OCI-LY7 (cell line): Measurements from ENCODE around the gene MGMT. TPM values are rescaled to one million over a fixed set of nuclear protein-coding genes. Genes with fewer than 3 reads are reported as not detected.

Experiments
- BruUV-seq: library from RNA; stranded (reverse); fragments of 400-500 nt; replicated peaks from 2 replicates; lab custom pipeline; 2021; lab: Mats Ljungman, UMichigan
- CTCF ChIA-PET: fragments of 300-600 bp; sonication (Branson Sonifier 250); formaldehyde crosslinking; loops from one replicate; lab custom pipeline; 2022; ENCODE audit warnings: antibody characterized with exemption; ENCODE audit not compliant: unreplicated experiment; lab: Charles Lee
- POLR2A ChIA-PET: fragments of 300-600 bp; sonication (Branson Sonifier 250); formaldehyde crosslinking; loops from one replicate; lab custom pipeline; 2022; ENCODE audit warnings: antibody characterized with exemption; lab: Charles Lee
- DNase-seq: peaks from one replicate; pipeline ENCODE4 v3.0.0-alpha.2; 2015; ENCODE audit warnings: low spot score
- H2AFZ ChIP-seq: fragments of 200-600 bp; sonication (generic), shearing (Covaris generic); 2 replicates; pipeline ENCODE4 v1.6.1; 2014; ENCODE audit warnings: mild to moderate bottlenecking, antibody characterized with exemption, low read length, moderate library complexity
- H3K27ac ChIP-seq: fragments of 200-600 bp; sonication (generic); 2 replicates; pipeline ENCODE4 v1.5.1; 2014; ENCODE audit warnings: mixed run types, low read depth, mild to moderate bottlenecking, moderate library complexity, low read length, inconsistent platforms; ENCODE audit not compliant: poor library complexity, severe bottlenecking
- H3K36me3 ChIP-seq: fragments of 200-600 bp; sonication (generic); 2 replicates; pipeline ENCODE4 v1.6.1; 2014; ENCODE audit warnings: mild to moderate bottlenecking, antibody characterized with exemption, low read length, moderate library complexity, mixed read lengths; ENCODE audit not compliant: insufficient read depth
- H3K4me1 ChIP-seq: fragments of 200-600 bp; sonication (generic); 2 replicates; pipeline ENCODE4 v1.5.1; 2014; ENCODE audit warnings: mild to moderate bottlenecking, low read length; ENCODE audit not compliant: insufficient read depth, poor library complexity, severe bottlenecking
- H3K4me2 ChIP-seq: fragments of 200-600 bp; sonication (generic); 2 replicates; pipeline ENCODE4 v1.6.1; 2014; ENCODE audit warnings: mild to moderate bottlenecking, low read length
- H3K4me3 ChIP-seq: fragments of 200-600 bp; sonication (generic); 2 replicates; pipeline ENCODE4 v1.5.1; 2014; ENCODE audit warnings: mild to moderate bottlenecking, low read depth, low read length; ENCODE audit not compliant: poor library complexity, severe bottlenecking
- H3K79me2 ChIP-seq: fragments of 200-600 bp; sonication (generic); 2 replicates; pipeline ENCODE4 v1.6.1; 2016; ENCODE audit warnings: low read depth, mild to moderate bottlenecking, low read length, moderate library complexity, mixed read lengths; ENCODE audit not compliant: insufficient read depth
- H3K9me2 ChIP-seq: fragments of 200-600 bp; sonication (generic); 2 replicates; pipeline ENCODE4 v1.6.1; 2016; ENCODE audit warnings: mild to moderate bottlenecking, low read length, mixed read lengths; ENCODE audit not compliant: insufficient read depth
- H3K9me3 ChIP-seq: fragments of 200-600 bp; sonication (generic); 2 replicates; pipeline ENCODE4 v1.6.1; 2014; ENCODE audit warnings: mild to moderate bottlenecking, mixed run types, low read length, mixed read lengths
- H4K20me1 ChIP-seq: fragments of 200-600 bp; sonication (generic); 2 replicates; pipeline ENCODE4 v1.6.1; 2014; ENCODE audit warnings: mild to moderate bottlenecking, antibody characterized with exemption, low read length, moderate library complexity, mixed read lengths; ENCODE audit not compliant: insufficient read depth
- EZH2phosphoT487 ChIP-seq: fragments of 200-600 bp; sonication (generic); IDR thresholded peaks from 2 replicates; pipeline ENCODE4 v1.6.1; 2018; ENCODE audit warnings: low read depth, borderline replicate concordance, mild to moderate bottlenecking, mixed run types, antibody characterized with exemption, low read length, moderate library complexity, mixed read lengths
- intact Hi-C: fragments of 100-400 bp; cut with micrococcal nuclease; formaldehyde crosslinking; loops from one replicate; pipeline ENCODE4 v1.10.0; 2022; ENCODE audit not compliant: unreplicated experiment
- total RNA-seq, 2 experiments: library from RNA; depleted of rRNA in 1 of 2; stranded (reverse); fragments of >200 nt in 1 of 2; shearing (Covaris generic) in 1 of 2; gene quantifications; 2 replicates each; pipeline ENCODE4 v1.2.3, GENCODE V29; 2014 to 2022
- TF ChIP-seq, protein P1 (sequence below): fragments of 200-600 bp; sonication (generic); conservative IDR thresholded peaks from 2 replicates; pipeline ENCODE4 v1.5.1; 2014; ENCODE audit warnings: mild to moderate bottlenecking, antibody characterized with exemption, low read length, moderate library complexity, mixed read lengths

MGMT gene
- total RNA-seq, 2 experiments from 2014 or later: 19.7 to 25.0 TPM

DNA sequence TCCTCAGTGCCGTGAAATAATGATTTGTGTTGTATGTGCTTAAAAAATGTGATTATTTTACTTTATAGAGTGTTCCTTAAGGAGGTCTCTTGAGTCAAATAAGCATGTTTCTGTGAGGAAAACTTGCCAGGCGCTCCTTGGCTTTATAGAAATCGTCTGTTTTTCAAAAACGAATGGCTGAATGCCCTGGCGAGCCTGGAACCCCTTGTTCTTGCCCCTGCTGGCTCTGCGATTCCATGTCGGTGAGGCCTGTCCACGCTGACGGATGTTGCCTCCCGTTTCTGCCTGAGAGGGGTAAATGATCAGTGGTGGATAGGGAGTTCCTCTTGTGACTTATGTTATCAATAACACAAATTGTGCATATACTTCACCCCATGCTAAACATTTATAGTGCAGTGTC, 75.5 kb downstream of the MGMT start:
- H2AFZ ChIP-seq: no peak overlapping the region
- POLR2A ChIA-PET: no interaction called here
- TF ChIP-seq, protein P1, sequence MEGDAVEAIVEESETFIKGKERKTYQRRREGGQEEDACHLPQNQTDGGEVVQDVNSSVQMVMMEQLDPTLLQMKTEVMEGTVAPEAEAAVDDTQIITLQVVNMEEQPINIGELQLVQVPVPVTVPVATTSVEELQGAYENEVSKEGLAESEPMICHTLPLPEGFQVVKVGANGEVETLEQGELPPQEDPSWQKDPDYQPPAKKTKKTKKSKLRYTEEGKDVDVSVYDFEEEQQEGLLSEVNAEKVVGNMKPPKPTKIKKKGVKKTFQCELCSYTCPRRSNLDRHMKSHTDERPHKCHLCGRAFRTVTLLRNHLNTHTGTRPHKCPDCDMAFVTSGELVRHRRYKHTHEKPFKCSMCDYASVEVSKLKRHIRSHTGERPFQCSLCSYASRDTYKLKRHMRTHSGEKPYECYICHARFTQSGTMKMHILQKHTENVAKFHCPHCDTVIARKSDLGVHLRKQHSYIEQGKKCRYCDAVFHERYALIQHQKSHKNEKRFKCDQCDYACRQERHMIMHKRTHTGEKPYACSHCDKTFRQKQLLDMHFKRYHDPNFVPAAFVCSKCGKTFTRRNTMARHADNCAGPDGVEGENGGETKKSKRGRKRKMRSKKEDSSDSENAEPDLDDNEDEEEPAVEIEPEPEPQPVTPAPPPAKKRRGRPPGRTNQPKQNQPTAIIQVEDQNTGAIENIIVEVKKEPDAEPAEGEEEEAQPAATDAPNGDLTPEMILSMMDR: no peak
- no peak for TF ChIP-seq EZH2phosphoT487
- intact Hi-C loops: no loop called here
- no peak overlapping the region for H3K4me3 ChIP-seq
- H3K4me1 ChIP-seq: no peaks in the 10 kb centered on the region
- H3K79me2 ChIP-seq: no peaks in the 10 kb centered on the region
- H3K9me3 ChIP-seq: no peaks in the 10 kb centered on the region
- no peaks in the 10 kb centered on the region for H3K9me2 ChIP-seq
- no TSS peak for BruUV-seq
- H3K4me2 ChIP-seq: no peak overlapping the region
- no peak for DNase-seq
- no peaks in the 10 kb centered on the region for H3K36me3 ChIP-seq
- no peak overlapping the region for H3K27ac ChIP-seq
- H4K20me1 ChIP-seq: no peaks in the 10 kb centered on the region
- CTCF ChIA-PET: no interaction called here

DNA sequence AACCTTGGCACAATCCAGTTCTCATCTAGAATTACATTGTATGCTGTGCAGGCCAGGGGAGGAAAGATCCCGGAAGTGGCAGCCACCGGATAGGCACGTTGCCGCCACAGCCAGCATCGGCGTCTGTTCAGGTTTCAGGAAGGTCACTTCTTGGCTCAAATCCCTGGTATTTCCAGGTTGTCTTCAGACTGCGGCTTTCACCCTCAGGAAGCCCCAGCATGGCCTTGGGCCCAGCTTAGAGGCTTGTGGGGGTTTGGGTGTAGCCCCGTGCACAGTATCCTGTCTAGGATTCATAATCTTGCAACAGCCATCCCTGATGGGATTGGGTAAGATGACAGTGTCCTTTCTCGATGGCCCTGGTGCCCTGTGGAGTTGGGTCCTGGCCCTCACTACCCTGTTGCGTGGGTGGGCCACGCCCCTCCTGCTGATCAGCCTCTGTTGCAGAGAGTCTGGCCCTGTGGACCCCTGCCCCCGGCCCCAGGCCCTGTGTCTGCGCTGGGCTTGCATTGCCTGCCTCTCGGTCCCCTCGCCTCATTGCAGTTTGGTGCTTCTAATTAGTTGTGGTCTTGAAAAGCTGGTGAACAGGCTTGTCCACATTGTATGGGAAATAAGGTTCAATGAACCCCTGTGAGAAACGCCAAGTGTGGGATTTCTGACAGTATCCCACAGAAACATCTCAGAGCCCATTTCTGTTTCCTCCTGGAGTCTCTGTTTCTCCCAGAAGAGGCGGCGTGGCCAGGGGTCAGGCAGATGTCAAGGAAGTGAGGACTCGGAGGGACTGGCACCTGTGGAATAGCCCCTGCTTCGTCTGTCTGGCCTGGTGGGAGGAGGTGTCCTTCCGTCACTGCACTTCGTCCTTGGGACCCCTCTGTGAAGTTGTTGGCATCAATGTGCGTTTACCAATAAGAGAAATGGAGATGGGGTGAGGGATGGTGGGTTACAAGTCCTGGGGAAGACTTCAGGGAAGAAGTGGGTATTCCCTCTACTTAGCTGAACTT, 77.5 kb downstream of the MGMT start:
- no peak for DNase-seq
- CTCF ChIA-PET: no interaction called here
- no peak for TF ChIP-seq EZH2phosphoT487
- TF ChIP-seq, protein P1: no peak
- Histone ChIP-seq H3K9me3 (no peaks in the 10 kb centered on the region), H3K9me2 (no peaks in the 10 kb centered on the region), H2AFZ (no peak overlapping the region), H3K4me3 (no peak overlapping the region), H3K36me3 (no peaks in the 10 kb centered on the region), H3K4me1 (no peaks in the 10 kb centered on the region), H3K79me2 (no peaks in the 10 kb centered on the region), H3K4me2 (no peak overlapping the region), H3K27ac (no peak overlapping the region), H4K20me1 (no peaks in the 10 kb centered on the region)
- no TSS peak for BruUV-seq
- intact Hi-C loops: no loop called here
- POLR2A ChIA-PET: no interaction called here

DNA sequence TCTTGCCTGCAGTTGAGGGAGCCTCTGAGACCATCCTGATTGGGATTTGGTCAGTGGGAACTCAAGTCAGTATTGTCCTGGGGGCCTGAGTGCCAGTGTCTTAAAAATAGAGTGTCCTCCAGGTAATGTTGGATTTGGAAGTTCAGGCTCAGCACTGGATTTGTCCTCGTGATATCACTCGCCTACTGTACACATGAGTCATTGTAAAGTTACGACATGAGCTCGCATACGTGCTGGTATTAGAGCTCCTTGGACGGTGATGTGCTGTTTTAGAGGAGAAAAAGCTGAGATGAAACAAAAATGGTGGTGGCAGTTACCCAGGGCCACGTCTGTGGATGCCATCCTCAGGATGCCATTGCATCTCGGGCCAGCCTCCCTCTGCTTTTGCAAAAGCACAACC, 78.2 kb downstream of the MGMT start:
- no peaks in the 10 kb centered on the region for H3K9me3 ChIP-seq
- no peak overlapping the region for H2AFZ ChIP-seq
- no peak overlapping the region for H3K27ac ChIP-seq
- H3K79me2 ChIP-seq: no peaks in the 10 kb centered on the region
- no peak overlapping the region for H3K4me2 ChIP-seq
- BruUV-seq: no TSS peak
- no peak overlapping the region for H3K4me3 ChIP-seq
- H4K20me1 ChIP-seq: no peaks in the 10 kb centered on the region
- H3K36me3 ChIP-seq: no peaks in the 10 kb centered on the region
- ChIA-PET POLR2A (no interaction called here), CTCF (no interaction called here)
- no peaks in the 10 kb centered on the region for H3K4me1 ChIP-seq
- no peak for TF ChIP-seq EZH2phosphoT487
- TF ChIP-seq, protein P1: no peak
- intact Hi-C loops: no loop called here
- H3K9me2 ChIP-seq: no peaks in the 10 kb centered on the region
- DNase-seq: no peak
